IMR-90 (cell line): ENCODE measurements around the gene CLDN24. TPM values are rescaled to one million over a fixed set of nuclear protein-coding genes. Genes with fewer than 3 reads are reported as not detected.

Source experiments
- ATAC-seq: fragments of 200-7000 bp; cut with Tn5 transposase; 2 replicates; pipeline ENCODE4 v1.9.1; 2020; ENCODE audit warnings: low read depth, mild to moderate bottlenecking, moderate library complexity
- BruUV-seq: library from RNA; stranded (reverse); fragments of 400-500 nt; replicated peaks from 2 replicates; lab custom pipeline; 2021; lab: Mats Ljungman, UMichigan
- CTCF ChIA-PET: fragments of 300-600 bp; formaldehyde crosslinking; extraction: SDS; loops from one replicate; lab custom pipeline; 2021; ENCODE audit warnings: antibody characterized with exemption; lab: Yijun Ruan, JAX
- POLR2A ChIA-PET: fragments of 300-600 bp; sonication (Branson Sonifier 250); formaldehyde crosslinking; loops from one replicate; lab custom pipeline; 2022; ENCODE audit warnings: antibody characterized with exemption; ENCODE audit not compliant: unreplicated experiment; lab: Charles Lee
- DNase-seq: peaks from one replicate; pipeline ENCODE4 v3.0.0; 2013
- H2AFZ ChIP-seq: replicated peaks from 2 replicates; pipeline ENCODE3; 2013; ENCODE audit warnings: low read length, mild to moderate bottlenecking; ENCODE audit not compliant: poor library complexity
- H2AK5ac ChIP-seq: 2 replicates; pipeline ENCODE4 v1.6.1; 2013; ENCODE audit warnings: low read depth, low read length, inconsistent platforms
- H2AK9ac ChIP-seq: replicated peaks from 2 replicates; pipeline ENCODE3; 2013; ENCODE audit warnings: mild to moderate bottlenecking, low read depth, low read length, moderate library complexity; ENCODE audit not compliant: poor library complexity
- H2BK120ac ChIP-seq: 2 replicates; pipeline ENCODE4 v1.6.1; 2013; ENCODE audit warnings: low read depth, low read length, inconsistent platforms
- H2BK15ac ChIP-seq: 3 replicates; pipeline ENCODE4 v1.6.1; 2013; ENCODE audit warnings: low read depth, low read length, inconsistent platforms
- H2BK20ac ChIP-seq: 2 replicates; pipeline ENCODE4 v1.6.1; 2013; ENCODE audit warnings: low read depth, mild to moderate bottlenecking, inconsistent platforms, low read length, moderate library complexity
- H2BK5ac ChIP-seq: 2 replicates; pipeline ENCODE4 v1.6.1; 2013; ENCODE audit warnings: mild to moderate bottlenecking, low read depth, low read length, inconsistent platforms; ENCODE audit not compliant: poor library complexity, severe bottlenecking
- H3K14ac ChIP-seq: replicated peaks from 2 replicates; pipeline ENCODE4 v1.6.1; 2013; ENCODE audit warnings: low read depth, low read length, inconsistent platforms
- H3K18ac ChIP-seq: 2 replicates; pipeline ENCODE4 v1.6.1; 2013; ENCODE audit warnings: low read depth, low read length, control low read depth
- H3K23ac ChIP-seq: 2 replicates; pipeline ENCODE4 v1.6.1; 2013; ENCODE audit warnings: low read depth, low read length, inconsistent platforms
- H3K27ac ChIP-seq: 2 replicates; pipeline ENCODE4 v1.5.1; 2013; ENCODE audit warnings: mild to moderate bottlenecking, control low read depth, low read length; ENCODE audit not compliant: insufficient read depth
- H3K27me3 ChIP-seq: 2 replicates; pipeline ENCODE4 v1.6.1; 2013; ENCODE audit warnings: low read length; ENCODE audit not compliant: control insufficient read depth, insufficient read depth
- H3K36me3 ChIP-seq: 2 replicates; pipeline ENCODE4 v1.6.1; 2013; ENCODE audit warnings: low read length, mixed read lengths; ENCODE audit not compliant: control insufficient read depth, insufficient read depth
- H3K4ac ChIP-seq: 2 replicates; pipeline ENCODE4 v1.6.1; 2013; ENCODE audit warnings: low read depth, low read length, inconsistent platforms
- H3K4me1 ChIP-seq: 2 replicates; pipeline ENCODE4 v1.6.1; 2013; ENCODE audit warnings: low read length, mixed read lengths; ENCODE audit not compliant: control insufficient read depth, insufficient read depth
- H3K4me2 ChIP-seq: 2 replicates; pipeline ENCODE4 v1.6.1; 2013; ENCODE audit warnings: low read depth, mild to moderate bottlenecking, control low read depth, low read length, moderate library complexity
- H3K4me3 ChIP-seq: 2 replicates; pipeline ENCODE4 v1.5.1; 2013; ENCODE audit warnings: low read depth, mild to moderate bottlenecking, control low read depth, low read length, moderate library complexity; ENCODE audit not compliant: insufficient read depth
- H3K56ac ChIP-seq: 2 replicates; pipeline ENCODE4 v1.6.1; 2013; ENCODE audit warnings: low read length, inconsistent platforms; ENCODE audit not compliant: insufficient read depth; ENCODE audit errors: extremely low read depth
- H3K79me1 ChIP-seq, 2 experiments: 2 replicates each; pipeline ENCODE4 v1.6.1; 2013; ENCODE audit warnings: low read length in 2 of 2, inconsistent platforms in 1 of 2, low read depth in 1 of 2
- H3K9ac ChIP-seq: 2 replicates; pipeline ENCODE4 v1.6.1; 2013; ENCODE audit warnings: low read depth, low read length, control low read depth
- H3K9me1 ChIP-seq: 2 replicates; pipeline ENCODE4 v1.6.1; 2013; ENCODE audit warnings: low read length, inconsistent platforms; ENCODE audit not compliant: insufficient read depth
- H3K9me3 ChIP-seq: 2 replicates; pipeline ENCODE4 v1.6.1; 2013; ENCODE audit warnings: low read length; ENCODE audit not compliant: control insufficient read depth, insufficient read depth
- H4K20me1 ChIP-seq: 2 replicates; pipeline ENCODE4 v1.6.1; 2013; ENCODE audit warnings: low read length, inconsistent platforms; ENCODE audit not compliant: insufficient read depth
- H4K5ac ChIP-seq: 2 replicates; pipeline ENCODE4 v1.6.1; 2013; ENCODE audit warnings: mild to moderate bottlenecking, low read depth, low read length, control low read depth
- H4K8ac ChIP-seq, 2 experiments: 2 replicates each; pipeline ENCODE4 v1.6.1; 2013; ENCODE audit warnings: low read depth in 2 of 2, low read length in 2 of 2, control low read depth in 1 of 2, inconsistent platforms in 1 of 2
- H4K91ac ChIP-seq: 2 replicates; pipeline ENCODE4 v1.6.1; 2013; ENCODE audit warnings: low read depth, low read length, inconsistent platforms; ENCODE audit not compliant: insufficient read depth
- BHLHE40 ChIP-seq: fragments of 150-350 bp; IDR thresholded peaks from 2 replicates; pipeline ENCODE4 v1.6.1; 2016; ENCODE audit warnings: mild to moderate bottlenecking, low read depth, low read length
- CHD1 ChIP-seq: IDR thresholded peaks from 2 replicates; pipeline ENCODE4 v1.6.1; 2012; ENCODE audit warnings: low read depth, low read length, improper control_type of control experiment
- CTCF ChIP-seq: conservative IDR thresholded peaks from 2 replicates; pipeline ENCODE4 v1.5.1; 2012; ENCODE audit warnings: mild to moderate bottlenecking, low read depth, low read length, improper control_type of control experiment
- MAZ ChIP-seq: IDR thresholded peaks from 2 replicates; pipeline ENCODE4 v1.6.1; 2012; ENCODE audit warnings: low read depth, mild to moderate bottlenecking, low read length, improper control_type of control experiment, moderate library complexity, borderline replicate concordance
- MXI1 ChIP-seq: IDR thresholded peaks from 2 replicates; pipeline ENCODE4 v1.6.1; 2012; ENCODE audit warnings: low read depth, mild to moderate bottlenecking, low read length, moderate library complexity, borderline replicate concordance
- RCOR1 ChIP-seq: IDR thresholded peaks from 2 replicates; pipeline ENCODE4 v1.6.1; 2012; ENCODE audit warnings: mild to moderate bottlenecking, low read length, improper control_type of control experiment; ENCODE audit not compliant: insufficient replicate concordance
- RFX5 ChIP-seq: IDR thresholded peaks from 2 replicates; pipeline ENCODE4 v1.8.0; 2012; ENCODE audit warnings: low read depth, mild to moderate bottlenecking, low read length, moderate library complexity
- SMC3 ChIP-seq: fragments of 150-350 bp; IDR thresholded peaks from 2 replicates; pipeline ENCODE4 v1.6.1; 2016; ENCODE audit warnings: low read depth, mild to moderate bottlenecking, antibody characterized with exemption, low read length, moderate library complexity
- USF2 ChIP-seq: fragments of 150-350 bp; IDR thresholded peaks from 2 replicates; pipeline ENCODE4 v1.6.1; 2017; ENCODE audit warnings: mild to moderate bottlenecking, antibody characterized with exemption, low read length, low read depth
- WGBS, 2 experiments: methylation state at CpG; one replicate each; pipeline versions ENCODE4 v1.1.5 to v1.1.7; 2013; ENCODE audit warnings: missing lambda C conversion rate in 2 of 2; ENCODE audit not compliant: insufficient read length in 1 of 2; ENCODE audit errors: extremely low coverage in 2 of 2; 5-methylcytosine and 5-hydroxymethylcytosine counted together
- dilution Hi-C: fragments of 300-500 bp; cut with HindIII; formaldehyde crosslinking; loops from one replicate; pipeline ENCODE4 v1.14.3; 2018; ENCODE audit warnings: low sequenced_read_pairs; ENCODE audit not compliant: unreplicated experiment
- in situ Hi-C: fragments of 300-500 bp; cut with MboI; formaldehyde crosslinking; loops from 3 replicates; pipeline ENCODE4 v1.14.3; 2019; ENCODE audit warnings: low sequenced_read_pairs, inconsistent platforms, mixed read lengths
- intact Hi-C: fragments of 100-400 bp; cut with micrococcal nuclease; formaldehyde crosslinking; loops from 2 replicates; pipeline ENCODE4 v1.10.0; 2022
- polyA plus RNA-seq, 3 experiments: library from polyadenylated mRNA; depleted of rRNA; stranded (reverse); fragments of >200 nt; gene quantifications; 2 replicates each; pipeline ENCODE4 v1.2.3, GENCODE V29; 2012; ENCODE audit warnings: low replicate concordance in 1 of 3
- total RNA-seq: library from RNA; depleted of rRNA; stranded (reverse); fragments of >200 nt; gene quantifications from 2 replicates; pipeline ENCODE4 v1.2.3, GENCODE V29; 2012

The CLDN24 gene
- total and polyA plus RNA-seq, 2 of the 4 experiments (the other 2 are of a cell fraction) = not detected

- H3K27ac ChIP-seq = no peak overlapping the region
- H2BK15ac ChIP-seq = no peak overlapping the region
- H3K4me1 ChIP-seq = no peaks in the 10 kb centered on the region
- DNase-seq (no peak), ATAC-seq (no peak)
- dilution Hi-C loops = no loop called here
- in situ Hi-C loops = no loop called here
- no peak overlapping the region for H3K18ac ChIP-seq
- no peak overlapping the region for H3K4me2 ChIP-seq
- H3K9ac ChIP-seq = no peak overlapping the region
- POLR2A ChIA-PET = no interaction called here
- no peak overlapping the region for H3K56ac ChIP-seq
- no peaks in the 10 kb centered on the region for H3K27me3 ChIP-seq
- BruUV-seq = no TSS peak
- 0 out of 4 replicates have a peak, but pooled peaks cover 0 to 4% of the 10 kb centered on the region in 2 experiments for H3K79me1 ChIP-seq
- H3K4ac ChIP-seq = no peak overlapping the region
- H3K4me3 ChIP-seq = no peak overlapping the region
- H3K9me1 ChIP-seq = peaks cover 3% of the 10 kb centered on the region; the same call in 1 of the 2 replicates
- H2AFZ ChIP-seq = no peak overlapping the region
- H2BK20ac ChIP-seq = no peak overlapping the region
- no peak overlapping the region for H4K5ac ChIP-seq
- no peak overlapping the region for H3K23ac ChIP-seq
- no peak overlapping the region for H2BK120ac ChIP-seq
- TF ChIP-seq RFX5 (no peak), SMC3 (no peak), RCOR1 (no peak), MXI1 (no peak), MAZ (no peak), CTCF (no peak), BHLHE40 (no peak), CHD1 (no peak), USF2 (no peak)
- no peak overlapping the region for H3K14ac ChIP-seq
- no peak overlapping the region for H2AK9ac ChIP-seq
- CTCF ChIA-PET = no interaction called here
- H4K8ac ChIP-seq = no peak overlapping the region
- no peak overlapping the region for H4K91ac ChIP-seq
- no peaks in the 10 kb centered on the region for H3K9me3 ChIP-seq
- H3K36me3 ChIP-seq = peaks cover 10% of the 10 kb centered on the region
- H2BK5ac ChIP-seq = no peak overlapping the region
- no peaks in the 10 kb centered on the region for H4K20me1 ChIP-seq
- intact Hi-C loops = no loop called here
- WGBS, 2 experiments = no CpG with 5 or more reads among the region's 3 CpGs
- H2AK5ac ChIP-seq = no peak overlapping the region
These were observed 15.4 kb downstream of the CLDN24 start for GRCh38 chr4:183306811-183307210.
